Spleen (tissue), 11 donors: ENCODE data around the gene SSRP1. TPM values are rescaled to one million over a fixed set of nuclear protein-coding genes. Genes with fewer than 3 reads are reported as not detected.
A peak's percentile ranks its signal among the peaks of the same experiment; 100 is the strongest.

Experiments
- DNase-seq: peaks from one replicate; pipeline ENCODE4 v3.0.0-alpha.2; 2020
- H3K27ac ChIP-seq, 8 donors: fragments of 200-600 bp; sonication (generic) in 7 of 8; 1 replicate in 4 of 8; 2 replicates in 4 of 8; pipeline versions ENCODE4 v1.5.0 to v1.8.0; 2016 to 2021; ENCODE audit warnings: inconsistent platforms in 4 of 8, mild to moderate bottlenecking in 4 of 8, moderate library complexity in 1 of 8
- H3K27me3 ChIP-seq, 7 donors: fragments of 200-600 bp; sonication (generic) in 6 of 7; replicated peaks in 1 of 7; 1 replicate in 4 of 7; 2 replicates in 3 of 7; pipeline versions ENCODE4 v1.5.0 to v1.8.0; 2016 to 2021; ENCODE audit warnings: inconsistent platforms in 3 of 7, mild to moderate bottlenecking in 1 of 7
- H3K36me3 ChIP-seq, 6 donors: fragments of 200-600 bp; sonication (generic) in 5 of 6; 1 replicate in 4 of 6; 2 replicates in 2 of 6; pipeline versions ENCODE4 v1.5.0 to v1.8.0; 2016 to 2021; ENCODE audit warnings: inconsistent platforms in 2 of 6
- H3K4me1 ChIP-seq, 6 donors: fragments of 200-600 bp; sonication (generic) in 5 of 6; 1 replicate in 3 of 6; 2 replicates in 3 of 6; pipeline versions ENCODE4 v1.5.0 to v1.8.0; 2016 to 2021; ENCODE audit warnings: inconsistent platforms in 3 of 6
- H3K4me3 ChIP-seq, 8 donors: fragments of 200-600 bp; sonication (generic) in 7 of 8; 1 replicate in 4 of 8; 2 replicates in 4 of 8; pipeline versions ENCODE4 v1.5.0 to v1.8.0; 2016 to 2021; ENCODE audit warnings: inconsistent platforms in 4 of 8, mild to moderate bottlenecking in 4 of 8, moderate library complexity in 2 of 8
- H3K9me3 ChIP-seq, 8 donors: fragments of 200-600 bp; sonication (generic) in 7 of 8; 1 replicate in 4 of 8; 2 replicates in 4 of 8; pipeline versions ENCODE4 v1.5.0 to v1.8.0; 2016 to 2021; ENCODE audit warnings: inconsistent platforms in 4 of 8
- CTCF ChIP-seq, 11 experiments: fragments of 200-600 bp in 7 of 11; fragments of 450-650 bp in 4 of 11; sonication (generic) in 4 of 11; IDR thresholded peaks in 8 of 11; conservative IDR thresholded peaks in 3 of 11; 1 replicate in 7 of 11; 2 replicates in 4 of 11; pipeline versions ENCODE4 v1.4.0 to v1.8.0; 2016 to 2021; ENCODE audit warnings: antibody characterized with exemption in 11 of 11, inconsistent platforms in 4 of 11, mild to moderate bottlenecking in 1 of 11
- POLR2A ChIP-seq, 3 donors: fragments of 450-650 bp; IDR thresholded peaks; one replicate each; pipeline ENCODE4 v1.5.1; 2017; ENCODE audit warnings: antibody characterized with exemption in 3 of 3, mild to moderate bottlenecking in 1 of 3
- POLR2AphosphoS5 ChIP-seq, 3 donors: sonication (generic); formaldehyde crosslinking; IDR thresholded peaks; one replicate each; pipeline ENCODE4 v1.5.1; 2017; ENCODE audit warnings: antibody characterized with exemption in 3 of 3
- WGBS, 5 donors: extraction: QIAGEN DNeasy Blood & Tissue Kit in 3 of 5; methylation state at CpG; one replicate each; pipeline versions ENCODE4 v1.1.5 to v1.1.7; 2013 to 2018; 5-methylcytosine and 5-hydroxymethylcytosine counted together
- intact Hi-C: fragments of 100-400 bp; cut with DNase I; formaldehyde crosslinking; loops from one replicate; pipeline ENCODE4 v1.15.0; 2023; ENCODE audit warnings: low total_unique reads
- polyA plus RNA-seq, 3 donors: library from polyadenylated mRNA; stranded (reverse); fragments of 200-250 nt; gene quantifications; one replicate each; pipeline ENCODE4 v1.2.1, GENCODE V29; 2013
- total RNA-seq, 7 donors: library from RNA; depleted of rRNA in 3 of 7; stranded (reverse); fragments of >200 nt in 3 of 7; fragmentation: NEBNext Ultra II Directional in 4 of 7; extraction: Animal tissue kit (Norgen Biotek cat#: 25700) in 4 of 7; gene quantifications; one replicate each; pipeline versions ENCODE4 v1.1.0 to v1.2.1, GENCODE V29; 2016 to 2021
- donor health status: healthy with polysubstance abuse.
- donor health status: DM: no; HTN: no; CAD: no; lungs with moderate emphysema.
- donor health status: DM: no; HTN: no; CAD: no.
- donor health status: Bipolar disorder and iron deficiency.
- donor health status: healthy.
- donor health status: DM: no; HTN: no; CAD: no.
- donor health status: DM: yes; HTN: yes; CAD: no.

SSRP1 gene
- total and polyA plus RNA-seq, 10 donors: 35.5 to 67.1 (median 51.5) TPM

GRCh38 chr11:57306161-57306876 lies 29.4 kb downstream of the SSRP1 start:
- DNase-seq: no peak
- H3K4me1 ChIP-seq: peaks cover 10 to 81% (median 46%) of the 10 kb centered on the region in 6 donors
- TF ChIP-seq POLR2A (IDR thresholded peaks at IDR 0.05) (no peak), CTCF (IDR thresholded peaks at IDR 0.05 in 8 of 11, conservative IDR thresholded peaks at IDR 0.05 in 3 of 11) (no peak), POLR2AphosphoS5 (IDR thresholded peaks at IDR 0.05) (no peak)

DNA sequence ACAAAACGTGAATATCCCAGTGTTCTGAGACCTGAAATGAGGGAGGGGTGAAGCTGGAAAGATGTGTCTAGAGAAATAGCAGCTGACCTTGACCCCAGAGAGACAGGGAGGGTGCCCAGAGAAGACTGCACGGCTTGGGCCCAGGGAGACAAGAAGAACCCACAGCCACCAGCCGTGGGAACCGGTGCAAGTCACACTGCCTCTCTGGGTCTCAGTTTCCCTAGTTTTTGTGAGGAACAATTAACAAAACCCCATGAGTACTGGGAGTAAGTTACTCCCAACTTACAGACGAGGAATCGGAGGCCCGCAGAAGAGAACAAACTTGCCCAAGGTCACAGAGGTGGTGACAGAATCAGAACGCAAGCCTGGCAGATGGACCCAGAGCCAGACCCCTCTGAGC lies 30.2 kb downstream of the SSRP1 start:
- peaks cover 3 to 73% (median 38%) of the 10 kb centered on the region in 6 donors for H3K4me1 ChIP-seq
- WGBS, 5 donors: 83 to 92% (median 85%) methylated on average over 8 of the region's 8 CpGs
- no peaks in the 10 kb centered on the region for H3K9me3 ChIP-seq
- H3K4me3 ChIP-seq: no peak overlapping the region
- no peaks in the 10 kb centered on the region for H3K27me3 ChIP-seq
- no peak for DNase-seq
- H3K27ac ChIP-seq: peak overlapping the region in 1 of 8 donors; percentile 42
- H3K36me3 ChIP-seq: peaks cover 0 to 61% (median 24%) of the 10 kb centered on the region in 6 donors
- intact Hi-C loops: no loop called here
- no peak for TF ChIP-seq POLR2A (IDR thresholded peaks at IDR 0.05)
- TF ChIP-seq POLR2AphosphoS5 (IDR thresholded peaks at IDR 0.05): no peak
- no peak for TF ChIP-seq CTCF (IDR thresholded peaks at IDR 0.05 in 8 of 11, conservative IDR thresholded peaks at IDR 0.05 in 3 of 11)

More at GRCh38 chr11:57306161-57306876, 29.4 kb downstream of the SSRP1 start:
- H3K27ac ChIP-seq: no peak overlapping the region
- H3K27me3 ChIP-seq: peaks cover 0 to 3% (median 0%) of the 10 kb centered on the region in 7 donors
- peak overlapping the region in 1 of 8 donors; percentile 44 for H3K4me3 ChIP-seq
- WGBS, 5 donors: 88 to 94% (median 91%) methylated on average over 12 to 15 of the region's 15 CpGs
- intact Hi-C loops: no loop called here
- H3K36me3 ChIP-seq: peaks cover 0 to 53% (median 17%) of the 10 kb centered on the region in 6 donors
- no peaks in the 10 kb centered on the region for H3K9me3 ChIP-seq

- no peak for TF ChIP-seq POLR2A (IDR thresholded peaks at IDR 0.05)
- no peak for TF ChIP-seq POLR2AphosphoS5 (IDR thresholded peaks at IDR 0.05)
- TF ChIP-seq CTCF (IDR thresholded peaks at IDR 0.05 in 8 of 11, conservative IDR thresholded peaks at IDR 0.05 in 3 of 11): no peak
- peak overlapping the region in 1 of 8 donors; percentile 13 for H3K4me3 ChIP-seq
- intact Hi-C loops: no loop called here
- peaks cover 2 to 14% (median 12%) of the 10 kb centered on the region in 8 donors for H3K9me3 ChIP-seq
- H3K36me3 ChIP-seq: peaks cover 5 to 63% (median 37%) of the 10 kb centered on the region in 6 donors
- 80 to 89% (median 84%) methylated on average over 8 of the region's 8 CpGs for WGBS, 5 donors
- H3K4me1 ChIP-seq: peaks cover 0 to 58% (median 30%) of the 10 kb centered on the region in 6 donors
- H3K27me3 ChIP-seq: no peaks in the 10 kb centered on the region
- no peak for DNase-seq
- peak overlapping the region in 4 of 8 donors; percentile 11 to 55 (median 14) for H3K27ac ChIP-seq
Observed at GRCh38 chr11:57303990-57304579, 31.6 kb downstream of the SSRP1 start.
